MCF 10A (cell line): ENCODE results near the gene SPATS2L. TPM values are rescaled to one million over a fixed set of nuclear protein-coding genes. Genes with fewer than 3 reads are reported as not detected.

Experiments
- BruUV-seq: library from RNA; stranded (reverse); fragments of 400-500 nt; replicated peaks from 2 replicates; lab custom pipeline; 2021; lab: Mats Ljungman, UMichigan
- CTCF ChIA-PET: fragments of 300-600 bp; sonication (Branson Sonifier 250); formaldehyde crosslinking; extraction: SDS; loops from one replicate; lab custom pipeline; 2021; ENCODE audit warnings: antibody characterized with exemption, inconsistent platforms; lab: Yijun Ruan, JAX
- POLR2A ChIA-PET: fragments of 300-600, 350-650 bp; sonication (Branson Sonifier 250); formaldehyde crosslinking; extraction: SDS; loops from one replicate; lab custom pipeline; 2020; ENCODE audit warnings: antibody characterized with exemption, inconsistent platforms; lab: Yijun Ruan, JAX
- DNase-seq: peaks from one replicate; pipeline ENCODE4 v3.0.0-alpha.2; 2018; ENCODE audit not compliant: unreplicated experiment
- H3K27ac Mint-ChIP-seq: one replicate; pipeline ENCODE4 v1.8.0; 2022; ENCODE audit warnings: mild to moderate bottlenecking, low read depth, mixed read lengths; ENCODE audit not compliant: unreplicated experiment
- H3K27me3 Mint-ChIP-seq: one replicate; pipeline ENCODE4 v1.8.0; 2022; ENCODE audit warnings: mixed read lengths; ENCODE audit not compliant: insufficient read depth, unreplicated experiment
- H3K36me3 Mint-ChIP-seq: one replicate; pipeline ENCODE4 v1.8.0; 2022; ENCODE audit warnings: mild to moderate bottlenecking, moderate library complexity, mixed read lengths; ENCODE audit not compliant: insufficient read depth, unreplicated experiment
- H3K4me1 Mint-ChIP-seq: one replicate; pipeline ENCODE4 v1.8.0; 2022; ENCODE audit warnings: mixed read lengths; ENCODE audit not compliant: insufficient read depth, unreplicated experiment
- H3K4me3 Mint-ChIP-seq: one replicate; pipeline ENCODE4 v1.8.0; 2022; ENCODE audit warnings: mild to moderate bottlenecking, moderate library complexity, mixed read lengths; ENCODE audit not compliant: unreplicated experiment
- H3K9me3 Mint-ChIP-seq: one replicate; pipeline ENCODE4 v1.8.0; 2022; ENCODE audit warnings: mixed read lengths; ENCODE audit not compliant: unreplicated experiment
- intact Hi-C: fragments of 100-400 bp; cut with micrococcal nuclease; formaldehyde crosslinking; loops from 2 replicates; pipeline ENCODE4 v1.14.1; 2022
- total RNA-seq: library from RNA; stranded (reverse); gene quantifications from 2 replicates; pipeline ENCODE4 v1.2.3, GENCODE V29; 2022
- TF ChIP-seq, protein P1 (sequence below): fragments of 200-600 bp; IDR thresholded peaks from one replicate; pipeline ENCODE4 v1.8.0; 2022; ENCODE audit warnings: antibody characterized with exemption, mild to moderate bottlenecking; ENCODE audit not compliant: unreplicated experiment

Gene SPATS2L
- total RNA-seq, 1 experiment from 2014 or later, result 68.3 TPM

- intact Hi-C loops, result no loop called here
- TF ChIP-seq, protein P1, sequence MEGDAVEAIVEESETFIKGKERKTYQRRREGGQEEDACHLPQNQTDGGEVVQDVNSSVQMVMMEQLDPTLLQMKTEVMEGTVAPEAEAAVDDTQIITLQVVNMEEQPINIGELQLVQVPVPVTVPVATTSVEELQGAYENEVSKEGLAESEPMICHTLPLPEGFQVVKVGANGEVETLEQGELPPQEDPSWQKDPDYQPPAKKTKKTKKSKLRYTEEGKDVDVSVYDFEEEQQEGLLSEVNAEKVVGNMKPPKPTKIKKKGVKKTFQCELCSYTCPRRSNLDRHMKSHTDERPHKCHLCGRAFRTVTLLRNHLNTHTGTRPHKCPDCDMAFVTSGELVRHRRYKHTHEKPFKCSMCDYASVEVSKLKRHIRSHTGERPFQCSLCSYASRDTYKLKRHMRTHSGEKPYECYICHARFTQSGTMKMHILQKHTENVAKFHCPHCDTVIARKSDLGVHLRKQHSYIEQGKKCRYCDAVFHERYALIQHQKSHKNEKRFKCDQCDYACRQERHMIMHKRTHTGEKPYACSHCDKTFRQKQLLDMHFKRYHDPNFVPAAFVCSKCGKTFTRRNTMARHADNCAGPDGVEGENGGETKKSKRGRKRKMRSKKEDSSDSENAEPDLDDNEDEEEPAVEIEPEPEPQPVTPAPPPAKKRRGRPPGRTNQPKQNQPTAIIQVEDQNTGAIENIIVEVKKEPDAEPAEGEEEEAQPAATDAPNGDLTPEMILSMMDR, result no peak
- no peak overlapping the region for H3K27ac Mint-ChIP-seq
- peaks cover 42% of the 10 kb centered on the region for H3K36me3 Mint-ChIP-seq
- no peaks in the 10 kb centered on the region for H3K27me3 Mint-ChIP-seq
- no peak for DNase-seq
- CTCF ChIA-PET, result no interaction called here
- no peak overlapping the region for H3K4me3 Mint-ChIP-seq
- no peaks in the 10 kb centered on the region for H3K9me3 Mint-ChIP-seq
- POLR2A ChIA-PET, result no interaction called here
- no peaks in the 10 kb centered on the region for H3K4me1 Mint-ChIP-seq
- BruUV-seq, result no TSS peak
These were observed 114.8 kb downstream of the SPATS2L start for GRCh38 chr2:200421270-200421669.

GRCh38 chr2:200422071-200422470 lies 115.6 kb downstream of the SPATS2L start:
- Mint-ChIP-seq H3K36me3 (peaks cover 39% of the 10 kb centered on the region), H3K4me3 (no peak overlapping the region)
- BruUV-seq, result no TSS peak

DNA sequence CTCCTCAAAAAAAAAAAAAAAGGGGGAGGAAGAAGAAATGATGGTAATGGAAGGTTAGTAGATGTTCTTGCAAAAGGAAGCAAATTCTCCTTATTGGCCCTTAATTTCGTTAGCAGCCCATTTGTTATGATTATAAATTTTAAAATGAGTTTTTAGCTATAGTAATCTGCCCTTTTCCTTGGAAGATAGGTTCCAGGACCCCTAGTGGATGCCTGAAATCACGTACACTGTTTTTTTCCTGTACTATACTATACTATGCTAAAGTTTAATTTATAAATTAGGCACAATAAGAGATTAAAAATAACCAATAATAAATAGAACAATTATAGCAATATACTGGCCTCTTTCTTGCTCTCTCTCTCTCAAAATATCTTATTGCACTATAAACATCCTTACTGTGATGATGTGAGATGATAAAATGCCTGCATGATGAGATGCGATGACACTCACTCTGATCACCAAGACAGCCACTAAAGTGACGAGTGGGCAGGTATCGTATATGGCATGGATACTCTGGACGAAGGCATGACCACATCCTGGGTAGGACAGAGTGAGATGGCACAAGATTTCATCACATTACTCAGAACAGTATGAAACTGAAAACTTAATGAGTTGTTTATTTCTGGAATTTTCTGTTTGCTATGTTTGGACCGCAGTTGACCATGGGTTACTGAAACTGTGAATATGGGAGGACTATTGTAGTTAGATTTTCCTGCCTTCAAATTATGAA lies 116.2 kb downstream of the SPATS2L start:
- no peaks in the 10 kb centered on the region for H3K27me3 Mint-ChIP-seq
- no peak overlapping the region for H3K4me3 Mint-ChIP-seq
- peaks cover 34% of the 10 kb centered on the region for H3K36me3 Mint-ChIP-seq
- H3K9me3 Mint-ChIP-seq, result no peaks in the 10 kb centered on the region
- TF ChIP-seq, protein P1, result no peak
- no peaks in the 10 kb centered on the region for H3K4me1 Mint-ChIP-seq
- BruUV-seq, result no TSS peak
- no peak for DNase-seq
- H3K27ac Mint-ChIP-seq, result no peak overlapping the region
- ChIA-PET CTCF (interaction anchor here (0.5 kb wide), 1 partner anchor 117 kb away, joined by 3 read pairs; no protein-coding TSS in a partner anchor), POLR2A (interaction anchor here (1.3 kb wide), 1 partner anchor 8 kb away, joined by 3 read pairs; no protein-coding TSS in a partner anchor)
- intact Hi-C loops, result no loop called here

More at GRCh38 chr2:200422071-200422470, 115.6 kb downstream of the SPATS2L start:
- no peaks in the 10 kb centered on the region for H3K9me3 Mint-ChIP-seq
- ChIA-PET POLR2A (no interaction called here), CTCF (interaction anchor here (0.5 kb wide), 1 partner anchor 116 kb away, joined by 3 read pairs; no protein-coding TSS in a partner anchor)
- no peaks in the 10 kb centered on the region for H3K4me1 Mint-ChIP-seq
- TF ChIP-seq, protein P1, result no peak
- intact Hi-C loops, result no loop called here
- no peaks in the 10 kb centered on the region for H3K27me3 Mint-ChIP-seq
- DNase-seq, result no peak
- H3K27ac Mint-ChIP-seq, result no peak overlapping the region

GRCh38 chr2:200423541-200423940 lies 117.0 kb downstream of the SPATS2L start:
- Mint-ChIP-seq H3K27ac (no peak overlapping the region), H3K4me3 (no peak overlapping the region), H3K4me1 (no peaks in the 10 kb centered on the region), H3K36me3 (peaks cover 34% of the 10 kb centered on the region), H3K9me3 (no peaks in the 10 kb centered on the region), H3K27me3 (no peaks in the 10 kb centered on the region)
- POLR2A ChIA-PET, result interaction anchor here (0.6 to 1.3 kb wide), 2 partner anchors 9 to 43 kb away, joined by 3 read pairs; no protein-coding TSS in a partner anchor
- intact Hi-C loops, result no loop called here
- CTCF ChIA-PET, result interaction anchor here (0.6 kb wide), 2 partner anchors 172 to 186 kb away, joined by 3 read pairs; no protein-coding TSS in a partner anchor
- DNase-seq, result no peak
- BruUV-seq, result no TSS peak
- TF ChIP-seq, protein P1, result no peak
